AG08396 (cell line): Measurements from ENCODE around the gene TOR1B.

Experiments
- DNase-seq: peaks from one replicate; pipeline ENCODE4 v3.0.0; 2012; ENCODE audit warnings: low spot score, mixed read lengths

Gene TOR1B

GRCh38 chr9:129814432-129815223 is 11.6 kb downstream of the TOR1B start:
- no peak for DNase-seq

GRCh38 chr9:129815278-129815677 is 12.3 kb downstream of the TOR1B start:
- DNase-seq = no peak

GRCh38 chr9:129816501-129817435 is 13.8 kb downstream of the TOR1B start:
- DNase-seq = no peak

GRCh38 chr9:129822898-129823541 is 20.0 kb downstream of the TOR1B start:
- peak; percentile 49 for DNase-seq

GRCh38 chr9:129823542-129823934 is 20.6 kb downstream of the TOR1B start:
- DNase-seq = peak; percentile 37

GRCh38 chr9:129823935-129824601 is 21.1 kb downstream of the TOR1B start, which contains the start of gene TOR1A:
TSS of gene TOR1A (minus strand) at chr9:129824136. CDS start at chr9:129824085, 51 bp downstream.
- DNase-seq = peak; percentile 96

GRCh38 chr9:129826344-129826743 is 23.4 kb downstream of the TOR1B start:
- no peak for DNase-seq

GRCh38 chr9:129826759-129827158 is 23.8 kb downstream of the TOR1B start:
- no peak for DNase-seq

- no peak for DNase-seq
Observed at GRCh38 chr9:129828051-129828450, 25.1 kb downstream of the TOR1B start.

GRCh38 chr9:129828969-129829368 is 26.0 kb downstream of the TOR1B start:
- DNase-seq = no peak

GRCh38 chr9:129832982-129833381 is 30.0 kb downstream of the TOR1B start:
- DNase-seq = no peak

GRCh38 chr9:129834489-129835127 is 31.6 kb downstream of the TOR1B start:
- DNase-seq = peak; percentile 28

- DNase-seq = peak; percentile 99
Observed at GRCh38 chr9:129835128-129835859, 32.3 kb downstream of the TOR1B start, which contains the start of the genes C9orf78 and USP20. TSS of gene C9orf78 (minus strand) at chr9:129835275. CDS start at chr9:129835221, 54 bp downstream. TSS of gene USP20 (plus strand) at chr9:129835458. CDS start at chr9:129852556, 17,098 bp downstream.

GRCh38 chr9:129835860-129836223 is 32.9 kb downstream of the TOR1B start:
- DNase-seq = no peak

GRCh38 chr9:129836311-129837007 is 33.5 kb downstream of the TOR1B start:
- no peak for DNase-seq

GRCh38 chr9:129838707-129839259 is 35.8 kb downstream of the TOR1B start:
- DNase-seq = peak; percentile 64

- no peak for DNase-seq
Observed at GRCh38 chr9:129839324-129840023, 36.5 kb downstream of the TOR1B start.

- no peak for DNase-seq
Observed at GRCh38 chr9:129840034-129840433, 37.0 kb downstream of the TOR1B start.

GRCh38 chr9:129841071-129841470 is 38.1 kb downstream of the TOR1B start:
- DNase-seq = no peak
